HG02642 (cell line): ENCODE data around the gene RDH11.
"Not testable (repeated sequence)": the region's sequence is repeated elsewhere in the genome, so short reads cannot be mapped to it uniquely, and the experiment has no call there.

ENCODE experiments used
- ATAC-seq: cut with Tn5 transposase; IDR thresholded peaks from one replicate; pipeline ENCODE4 v1.9.1; 2021; ENCODE audit warnings: mild to moderate bottlenecking; ENCODE audit not compliant: unreplicated experiment, poor library complexity

Gene RDH11, protein sequence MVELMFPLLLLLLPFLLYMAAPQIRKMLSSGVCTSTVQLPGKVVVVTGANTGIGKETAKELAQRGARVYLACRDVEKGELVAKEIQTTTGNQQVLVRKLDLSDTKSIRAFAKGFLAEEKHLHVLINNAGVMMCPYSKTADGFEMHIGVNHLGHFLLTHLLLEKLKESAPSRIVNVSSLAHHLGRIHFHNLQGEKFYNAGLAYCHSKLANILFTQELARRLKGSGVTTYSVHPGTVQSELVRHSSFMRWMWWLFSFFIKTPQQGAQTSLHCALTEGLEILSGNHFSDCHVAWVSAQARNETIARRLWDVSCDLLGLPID

DNA sequence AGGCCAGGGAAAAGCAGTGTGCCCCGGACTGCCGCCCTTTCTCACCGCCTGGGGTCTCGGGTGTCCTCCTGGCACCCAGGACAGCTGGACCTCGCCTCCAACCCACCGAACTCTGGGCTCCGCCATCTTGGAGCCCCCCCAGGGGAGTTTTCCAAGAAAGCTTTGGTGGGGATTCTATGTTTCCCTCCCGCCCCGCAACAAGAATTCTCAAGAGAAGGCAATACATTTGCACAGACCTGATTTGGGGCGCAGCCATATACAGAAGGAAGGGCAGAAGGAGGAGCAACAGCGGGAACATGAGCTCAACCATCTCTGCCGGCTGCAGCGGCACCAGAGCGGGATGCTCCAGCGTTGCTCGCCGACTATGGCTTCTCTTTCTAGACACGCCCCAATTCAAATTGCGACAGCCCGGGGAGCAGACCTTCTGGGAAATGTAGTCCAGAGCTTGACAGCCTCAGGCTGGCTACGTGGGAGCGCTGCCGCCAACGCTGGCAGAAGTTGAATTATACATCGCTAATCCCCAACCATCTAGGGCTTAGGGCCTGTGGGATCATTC is at the start of gene RDH11:
Gene RDH11, minus strand, starts transcription at position 371 of the 556 bp plus-strand sequence. Its CDS starts 61 bp downstream, at position 310.
- ATAC-seq: peak; percentile 89

DNA sequence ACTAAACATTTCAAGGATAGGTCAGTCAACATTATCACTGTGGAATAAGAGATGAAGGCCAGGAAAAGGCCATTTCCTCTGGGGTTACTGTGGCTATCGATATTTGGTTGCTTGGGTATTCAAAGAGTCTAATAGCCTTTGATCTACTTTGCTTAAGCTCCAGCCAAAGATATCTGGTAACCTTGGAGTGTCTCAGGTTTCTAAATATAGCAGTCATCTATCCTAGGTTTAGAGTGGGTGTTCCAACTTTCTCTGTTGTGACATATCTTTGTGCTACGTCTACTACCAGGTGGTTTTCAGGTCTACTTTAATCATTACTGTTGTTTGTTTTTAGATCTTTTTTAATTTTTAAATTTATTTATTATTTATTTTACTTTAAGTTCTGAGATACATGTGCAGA is 48.5 kb upstream of the RDH11 start:
- no peak for ATAC-seq

DNA sequence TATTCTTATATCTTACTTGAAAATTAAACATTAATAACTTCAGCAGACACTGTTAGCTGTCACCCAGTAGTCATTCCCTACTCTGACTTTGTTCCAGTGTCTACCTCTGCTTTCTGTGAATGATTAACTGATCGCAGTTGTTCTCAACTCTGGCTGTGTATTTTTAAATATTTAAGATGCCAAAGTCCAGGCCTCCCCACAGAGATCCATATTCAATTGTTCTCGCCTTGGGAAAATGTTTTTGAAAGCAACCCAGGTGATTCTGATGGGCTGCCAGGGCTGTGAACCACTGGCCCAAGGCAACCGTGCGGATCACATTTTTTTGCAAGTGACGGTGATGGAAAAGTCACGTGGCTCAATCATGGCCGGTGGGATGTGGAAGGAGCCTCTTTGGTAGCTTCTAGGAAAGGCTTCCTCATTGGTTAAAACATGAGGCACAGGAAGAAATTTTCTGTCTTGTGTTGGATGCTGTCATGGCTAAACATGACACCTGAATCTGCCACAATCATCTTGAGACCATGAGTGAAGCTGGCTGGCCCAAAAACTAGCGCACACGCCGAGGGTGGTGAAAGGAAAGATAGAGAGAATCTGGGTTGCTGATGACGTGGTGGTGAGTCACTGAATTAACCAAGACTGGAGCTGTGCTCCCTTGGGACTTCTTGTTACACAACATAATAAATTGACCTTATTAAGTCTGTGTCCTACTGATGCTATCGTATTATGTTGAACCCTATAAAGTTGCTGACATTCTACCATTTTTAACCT is 43.4 kb upstream of the RDH11 start:
- ATAC-seq: no peak

DNA sequence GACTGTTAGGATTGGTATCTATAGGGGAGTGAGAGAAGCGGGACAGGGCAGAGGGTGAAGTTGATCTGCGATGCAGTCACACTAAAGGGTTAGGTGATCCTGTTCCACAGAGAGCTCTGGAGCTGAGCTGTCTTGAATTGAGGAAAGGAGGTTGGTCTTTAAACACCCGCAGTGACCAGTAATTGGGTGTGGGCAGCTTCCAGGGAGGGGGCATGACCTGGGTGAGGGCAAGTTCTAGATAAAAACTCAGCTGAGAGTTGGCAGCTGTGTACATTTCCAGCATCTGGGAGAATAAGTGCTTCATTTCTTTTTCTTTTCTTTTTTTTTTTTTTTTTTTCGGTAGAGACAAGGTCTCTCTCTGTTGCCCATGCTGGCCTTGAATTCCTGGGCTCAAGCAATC is 41.2 kb upstream of the RDH11 start:
- no peak for ATAC-seq

DNA sequence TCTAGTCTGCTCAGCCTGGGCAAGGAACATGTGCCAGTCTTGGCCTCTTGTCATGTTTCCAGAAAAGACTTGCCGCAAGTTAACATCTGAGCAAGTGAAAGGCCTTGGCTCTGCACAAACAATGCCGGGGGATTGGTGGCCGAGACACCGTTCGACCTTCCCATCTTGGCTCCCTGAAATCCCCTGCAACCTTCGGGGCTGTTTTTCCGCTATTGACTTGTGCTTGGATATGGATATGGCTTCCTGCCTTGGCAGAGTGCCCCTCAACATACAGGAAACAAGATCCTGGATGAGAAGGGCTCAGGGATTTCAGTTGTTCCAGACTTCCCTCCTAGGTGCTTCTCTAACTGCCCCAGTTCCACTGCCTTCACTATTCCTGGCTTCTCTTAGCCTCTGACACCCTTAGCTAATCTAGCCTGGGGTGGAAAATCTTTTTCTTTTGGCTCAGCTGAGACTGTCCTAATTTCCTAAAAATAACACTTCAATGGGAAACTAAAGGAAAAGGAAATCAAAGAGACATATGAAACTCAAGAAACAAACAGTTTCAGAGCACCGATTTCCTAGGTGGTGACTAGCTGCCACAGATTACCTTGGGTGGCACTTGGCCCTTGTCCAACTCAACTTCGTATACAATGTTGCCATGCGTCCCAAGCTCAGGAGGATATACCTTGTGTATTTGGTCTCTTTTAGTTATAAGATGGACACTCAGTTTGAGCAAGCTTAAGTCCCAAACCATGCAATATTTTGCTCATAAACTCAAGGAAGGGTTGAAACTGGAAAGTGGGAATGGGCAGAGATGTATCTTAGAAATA is 40.0 kb upstream of the RDH11 start:
- ATAC-seq: no peak

DNA sequence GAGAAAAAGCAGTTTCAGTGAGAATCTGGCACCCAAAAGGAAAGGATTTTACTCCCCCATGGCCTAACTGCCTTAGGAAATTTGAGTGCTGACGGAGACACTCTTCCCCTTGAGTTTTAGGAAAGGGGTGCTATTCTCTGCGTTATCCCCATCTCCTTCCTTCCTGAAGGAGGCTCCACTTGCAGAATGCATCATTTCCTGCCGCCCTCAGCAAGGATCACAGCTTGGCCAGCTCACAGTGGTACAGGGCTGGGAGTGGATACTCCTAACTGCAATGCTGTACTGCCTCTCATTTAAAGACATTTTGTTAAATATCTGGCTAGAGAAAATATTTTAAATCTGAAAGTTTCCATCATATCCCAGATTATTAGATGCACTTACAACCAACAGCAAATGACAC is 39.1 kb upstream of the RDH11 start:
- no peak for ATAC-seq

DNA sequence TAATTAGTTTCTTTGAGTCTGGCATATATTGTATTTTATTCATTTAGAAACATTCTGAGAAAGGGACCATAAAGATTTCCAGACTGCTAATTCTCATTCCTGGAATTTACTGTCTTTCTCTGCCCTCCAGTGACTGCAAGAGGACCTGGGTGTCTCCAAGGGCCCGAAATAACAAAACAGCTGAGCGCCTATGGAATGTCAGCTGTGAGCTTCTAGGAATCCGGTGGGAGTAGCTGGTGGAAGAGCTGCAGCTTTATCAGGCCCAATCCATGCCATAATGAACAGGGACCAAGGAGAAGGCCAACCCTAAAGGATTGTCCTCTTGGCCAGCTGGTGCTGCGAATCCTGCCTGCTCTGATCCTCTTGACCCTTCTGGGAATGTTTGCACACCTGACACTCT is 38.1 kb upstream of the RDH11 start:
- no peak for ATAC-seq

DNA sequence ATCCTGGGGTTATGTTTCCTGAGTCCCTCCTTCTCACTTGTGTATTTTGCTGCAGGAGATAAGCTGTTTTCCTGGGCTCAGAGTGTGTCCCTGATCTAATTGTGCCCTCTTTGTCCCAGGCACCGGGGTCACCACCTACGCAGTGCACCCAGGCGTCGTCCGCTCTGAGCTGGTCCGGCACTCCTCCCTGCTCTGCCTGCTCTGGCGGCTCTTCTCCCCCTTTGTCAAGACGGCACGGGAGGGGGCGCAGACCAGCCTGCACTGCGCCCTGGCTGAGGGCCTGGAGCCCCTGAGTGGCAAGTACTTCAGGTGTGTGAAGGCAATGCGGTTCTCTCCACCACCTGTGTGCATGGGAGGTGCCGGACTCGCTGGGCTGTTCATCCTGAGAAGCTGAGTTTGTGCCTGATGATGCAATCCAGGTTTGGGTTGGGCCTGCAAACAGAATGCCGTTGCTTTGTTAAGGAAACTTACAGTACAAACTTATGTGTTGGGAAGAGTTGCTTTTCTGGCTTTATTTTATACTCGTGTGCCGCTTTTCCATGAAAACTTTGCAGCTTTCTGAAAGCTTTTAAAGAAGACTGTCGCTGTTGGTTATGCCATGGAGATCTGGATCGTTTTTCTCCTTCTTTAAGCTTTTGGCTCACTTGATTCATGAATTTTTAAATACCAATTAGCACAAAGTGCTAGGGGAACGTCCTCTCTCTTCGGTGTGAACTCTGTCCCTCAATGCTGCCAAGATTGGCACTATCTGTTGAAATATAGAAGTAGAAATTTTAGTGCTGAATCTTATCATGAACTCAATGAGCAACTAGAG is 33.7 kb upstream of the RDH11 start:
- ATAC-seq: no peak

DNA sequence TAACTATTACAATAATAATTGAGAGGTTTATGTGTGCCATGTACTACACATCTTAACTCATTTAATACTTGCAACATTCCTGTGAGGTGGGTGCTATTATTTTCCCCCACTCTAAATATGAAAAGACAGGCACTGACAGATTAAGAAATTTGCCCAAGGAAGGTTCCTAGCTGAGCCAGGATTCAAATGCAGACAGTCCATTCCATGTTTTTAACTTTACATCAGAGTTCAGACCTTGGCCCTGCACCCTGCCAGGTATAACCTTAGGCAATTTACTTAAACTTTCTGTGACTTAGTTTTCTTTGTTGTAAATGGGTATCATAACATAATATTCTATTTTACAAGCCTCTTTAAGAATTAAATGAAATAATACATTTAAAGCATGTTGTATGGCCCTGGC is 32.7 kb upstream of the RDH11 start:
- no peak for ATAC-seq

DNA sequence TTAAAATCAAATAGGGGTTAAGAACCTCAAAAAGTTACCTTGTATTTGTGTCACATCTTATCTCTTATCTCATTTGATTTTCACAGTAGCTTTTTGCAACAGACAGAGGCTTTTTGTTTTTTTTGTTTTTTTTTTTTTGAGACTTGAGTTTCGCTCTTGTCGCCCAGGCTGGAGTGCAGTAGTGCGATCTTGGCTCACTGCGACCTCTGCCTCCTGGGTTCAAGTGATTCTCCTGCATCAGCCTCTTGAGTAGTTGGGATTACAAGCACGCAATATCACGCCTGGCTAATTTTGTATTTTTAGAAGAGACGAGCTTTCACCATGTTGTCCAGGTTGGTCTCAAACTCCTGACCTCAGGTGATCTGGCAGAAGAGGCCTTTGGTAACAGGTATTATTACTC is 31.8 kb upstream of the RDH11 start:
- no peak for ATAC-seq

DNA sequence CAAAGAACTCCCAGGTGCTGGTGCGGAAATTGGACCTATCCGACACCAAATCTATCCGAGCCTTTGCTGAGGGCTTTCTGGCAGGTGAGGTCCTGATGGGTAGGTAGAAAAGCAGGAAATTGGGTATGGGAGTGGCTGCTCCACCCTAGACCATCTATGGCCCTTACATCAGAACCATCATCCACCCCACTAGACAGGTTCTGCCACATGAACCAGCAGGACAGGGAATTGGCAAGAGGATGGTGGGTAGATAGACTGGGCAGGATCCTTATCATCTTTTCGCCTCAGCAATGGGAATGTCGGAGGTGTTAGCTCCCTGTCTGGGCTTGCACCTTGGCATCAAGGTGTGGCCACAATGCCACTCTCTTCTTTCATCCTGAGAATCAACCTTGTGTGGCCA is 29.6 kb upstream of the RDH11 start:
- ATAC-seq: no peak

DNA sequence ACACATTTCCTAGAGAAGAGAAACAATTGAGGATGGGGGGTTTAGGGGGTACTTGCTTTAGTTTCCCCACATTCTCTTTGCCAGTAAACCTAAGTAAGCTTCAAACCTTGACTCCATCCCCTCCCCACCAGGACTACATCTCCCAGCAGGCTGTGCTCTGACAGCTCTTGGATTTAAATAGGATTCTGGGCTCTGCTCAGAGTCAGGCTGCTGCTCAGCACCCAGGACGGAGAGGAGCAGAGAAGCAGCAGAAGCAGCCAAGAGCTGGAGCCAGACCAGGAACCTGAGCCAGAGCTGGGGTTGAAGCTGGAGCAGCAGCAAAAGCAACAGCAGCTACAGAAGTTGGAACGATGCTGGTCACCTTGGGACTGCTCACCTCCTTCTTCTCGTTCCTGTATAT is 26.7 kb upstream of the RDH11 start:
- no peak for ATAC-seq

DNA sequence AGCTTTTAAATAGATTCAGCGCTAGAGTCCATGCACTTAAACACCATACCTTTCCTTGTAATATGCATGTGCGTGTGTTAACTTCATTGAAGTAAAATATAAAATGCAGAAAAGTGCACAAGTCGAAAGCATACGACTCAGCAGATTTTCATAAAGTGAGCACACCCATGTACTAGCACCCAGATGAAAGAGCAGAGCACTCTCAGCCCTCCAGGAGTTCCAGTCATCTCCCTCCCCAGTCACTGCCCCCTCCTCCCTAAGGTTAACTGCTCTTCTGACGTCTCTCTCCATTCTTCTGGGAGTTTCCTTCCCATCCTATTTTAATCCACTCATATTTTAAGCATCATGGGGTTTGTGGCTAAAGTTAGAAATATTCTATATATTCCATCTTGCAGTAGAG is 26.3 kb upstream of the RDH11 start:
- ATAC-seq: no peak

DNA sequence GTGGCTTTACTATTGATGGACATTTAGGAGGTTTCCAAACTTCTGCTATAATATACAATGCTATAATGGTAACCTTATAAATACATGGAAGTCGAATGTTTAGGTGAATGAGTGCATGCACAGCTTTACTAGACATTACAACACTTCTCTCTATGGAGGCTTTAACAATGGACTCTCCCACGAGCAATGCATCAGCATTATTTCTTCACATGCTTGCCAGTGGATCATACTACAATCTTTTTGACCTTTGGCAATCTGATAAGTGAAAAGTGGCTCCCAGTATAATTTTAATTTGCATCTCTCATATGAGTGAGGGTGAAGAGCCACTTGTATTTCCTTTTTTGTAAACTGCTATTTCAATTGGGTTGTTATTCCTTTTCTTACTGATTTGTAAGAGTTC is 24.3 kb upstream of the RDH11 start:
- no peak for ATAC-seq

DNA sequence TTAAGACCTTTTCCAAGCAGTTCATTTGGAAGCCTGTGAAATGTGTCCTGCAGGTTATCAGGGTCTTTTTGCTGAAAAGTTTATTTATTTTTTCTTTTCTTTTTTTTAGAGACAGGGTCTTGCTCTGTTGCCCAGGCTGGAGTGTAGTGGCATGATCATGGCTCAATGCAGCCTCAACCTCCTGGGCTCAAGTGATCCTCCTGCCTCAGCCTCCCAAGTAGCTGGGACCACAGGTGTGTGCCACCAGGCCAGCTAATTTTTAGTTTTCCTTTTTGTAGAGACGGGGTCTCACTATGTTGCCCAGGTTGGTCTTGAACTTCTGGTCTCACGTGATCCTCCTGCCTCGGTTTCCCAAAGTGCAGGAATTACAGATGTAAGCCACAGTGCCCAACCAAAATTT is 23.8 kb upstream of the RDH11 start:
- ATAC-seq: not testable (repeated sequence)

DNA sequence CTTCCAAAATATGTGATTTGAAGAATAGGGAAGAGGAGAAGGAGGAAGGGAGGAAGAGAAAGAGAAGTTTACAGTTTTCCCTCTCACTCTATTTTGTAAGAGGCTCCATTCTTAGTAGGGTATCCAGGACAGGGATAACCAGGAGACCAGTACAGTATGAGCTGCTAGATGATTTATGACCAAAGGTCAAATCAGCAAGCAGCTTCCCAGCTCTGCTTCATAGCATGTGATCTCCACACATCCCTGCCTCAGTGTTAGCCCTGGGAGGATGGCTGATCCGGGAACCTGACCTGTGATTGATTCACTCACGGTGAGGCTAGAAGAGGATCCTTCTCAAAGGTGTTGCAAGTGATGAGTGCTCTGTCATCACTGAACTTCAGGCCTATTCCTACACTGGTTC is 22.7 kb upstream of the RDH11 start:
- no peak for ATAC-seq

DNA sequence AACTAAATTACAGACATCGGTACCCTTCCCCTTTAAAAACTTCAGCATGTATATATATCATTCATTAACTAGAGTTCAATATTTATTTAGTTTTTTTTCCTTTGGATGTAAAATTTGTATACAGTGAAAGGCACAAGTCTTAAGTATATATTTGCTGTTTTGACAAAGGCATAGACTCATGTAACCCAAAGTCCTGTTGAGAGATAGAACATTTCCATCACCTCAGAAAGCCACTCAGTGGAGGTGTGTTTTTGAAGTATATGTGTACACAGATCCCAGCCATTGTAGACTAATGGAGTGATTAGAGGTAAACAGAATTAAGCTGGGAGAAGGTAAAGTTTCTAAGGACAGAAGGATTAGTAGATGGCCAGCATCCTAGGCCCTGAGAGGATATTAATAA is 21.5 kb upstream of the RDH11 start:
- no peak for ATAC-seq

DNA sequence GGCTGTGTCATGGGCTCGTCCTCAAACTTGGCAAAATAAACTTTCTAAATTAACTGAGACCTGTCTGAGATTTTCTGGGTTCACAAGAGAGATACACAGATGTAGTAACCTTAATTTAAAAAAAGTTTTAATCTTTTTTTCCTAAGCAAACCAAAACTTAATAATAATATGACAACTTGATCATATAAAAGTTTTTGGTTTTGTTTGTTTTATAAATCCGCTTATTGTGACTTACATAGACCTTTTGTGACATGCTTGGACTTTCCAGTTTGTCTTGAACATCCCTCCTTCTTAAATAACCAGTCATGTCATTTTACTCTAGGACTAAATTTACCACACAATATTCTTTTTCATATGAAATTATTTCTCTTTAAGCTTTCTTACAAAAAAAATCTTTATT is 14.6 kb upstream of the RDH11 start:
- no peak for ATAC-seq

DNA sequence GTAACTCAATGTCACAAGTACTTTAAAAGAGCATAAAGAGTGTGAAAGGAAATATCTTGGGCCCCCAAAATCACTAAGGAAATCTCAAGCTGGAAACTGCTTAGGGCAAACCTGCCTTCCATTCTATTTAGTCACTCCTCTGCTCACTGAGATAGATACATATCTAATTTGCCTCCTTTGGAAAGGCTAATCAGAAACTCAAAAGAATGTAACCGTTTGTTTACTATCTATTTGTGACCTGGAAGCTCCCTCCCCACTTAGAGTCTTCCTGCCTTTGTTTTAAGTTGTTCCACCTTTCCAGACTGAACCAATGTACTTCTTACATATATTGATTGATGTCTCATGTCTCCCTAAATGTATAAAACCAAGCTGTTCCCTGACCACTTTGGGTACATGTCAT is 14.2 kb upstream of the RDH11 start:
- ATAC-seq: not testable (repeated sequence)

DNA sequence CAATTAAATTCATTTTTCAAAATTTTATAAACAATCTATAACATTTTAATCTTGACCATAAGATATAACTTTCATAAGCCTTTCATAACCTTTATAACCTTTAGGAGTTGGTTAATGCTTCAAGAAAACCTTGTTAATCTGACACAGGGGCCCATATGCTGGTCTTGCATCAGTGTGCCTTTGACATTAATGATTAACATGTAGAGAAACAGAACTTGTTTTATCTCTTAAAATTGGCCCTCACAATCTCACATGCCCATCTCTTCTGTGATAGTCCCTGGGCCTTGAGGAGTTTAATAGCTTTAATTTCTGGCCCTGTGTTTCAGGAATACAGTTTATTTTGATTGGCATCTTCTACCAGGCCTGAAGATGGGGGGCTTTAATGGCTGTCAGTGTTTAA is 13.8 kb upstream of the RDH11 start:
- not testable (repeated sequence) for ATAC-seq
